ENCODE results near the gene UTP15.

DNA sequence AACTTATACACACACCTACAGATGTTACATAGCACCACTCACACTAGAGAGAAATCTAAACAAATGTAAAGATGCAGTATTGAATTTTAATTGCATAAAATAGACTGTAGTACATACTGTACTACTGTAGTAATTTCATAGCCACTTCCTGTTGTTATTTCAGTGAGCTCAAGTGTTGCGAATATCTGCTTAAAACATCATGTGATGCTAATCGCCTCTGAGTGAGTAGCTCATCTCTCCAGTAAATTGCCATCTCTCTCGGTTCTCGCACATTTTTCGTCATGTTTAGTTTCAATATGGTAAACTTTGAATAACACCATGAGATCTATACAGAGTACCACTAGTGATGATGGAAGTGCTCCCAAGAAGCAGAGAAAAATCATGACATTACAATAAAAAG is 38.5 kb downstream of the UTP15 start:
- TF ChIP-seq POLR2AphosphoS5 (IDR thresholded peaks at IDR 0.05; ENCODE audit: low read depth, low read length) = no peak
- TF ChIP-seq, protein P1, sequence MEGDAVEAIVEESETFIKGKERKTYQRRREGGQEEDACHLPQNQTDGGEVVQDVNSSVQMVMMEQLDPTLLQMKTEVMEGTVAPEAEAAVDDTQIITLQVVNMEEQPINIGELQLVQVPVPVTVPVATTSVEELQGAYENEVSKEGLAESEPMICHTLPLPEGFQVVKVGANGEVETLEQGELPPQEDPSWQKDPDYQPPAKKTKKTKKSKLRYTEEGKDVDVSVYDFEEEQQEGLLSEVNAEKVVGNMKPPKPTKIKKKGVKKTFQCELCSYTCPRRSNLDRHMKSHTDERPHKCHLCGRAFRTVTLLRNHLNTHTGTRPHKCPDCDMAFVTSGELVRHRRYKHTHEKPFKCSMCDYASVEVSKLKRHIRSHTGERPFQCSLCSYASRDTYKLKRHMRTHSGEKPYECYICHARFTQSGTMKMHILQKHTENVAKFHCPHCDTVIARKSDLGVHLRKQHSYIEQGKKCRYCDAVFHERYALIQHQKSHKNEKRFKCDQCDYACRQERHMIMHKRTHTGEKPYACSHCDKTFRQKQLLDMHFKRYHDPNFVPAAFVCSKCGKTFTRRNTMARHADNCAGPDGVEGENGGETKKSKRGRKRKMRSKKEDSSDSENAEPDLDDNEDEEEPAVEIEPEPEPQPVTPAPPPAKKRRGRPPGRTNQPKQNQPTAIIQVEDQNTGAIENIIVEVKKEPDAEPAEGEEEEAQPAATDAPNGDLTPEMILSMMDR (IDR thresholded peaks at IDR 0.05) = no peak
- no peak for TF ChIP-seq SIN3A (IDR thresholded peaks at IDR 0.05; ENCODE audit: borderline replicate concordance, insufficient read depth, low read depth, low read length)
- TF ChIP-seq, protein P2, sequence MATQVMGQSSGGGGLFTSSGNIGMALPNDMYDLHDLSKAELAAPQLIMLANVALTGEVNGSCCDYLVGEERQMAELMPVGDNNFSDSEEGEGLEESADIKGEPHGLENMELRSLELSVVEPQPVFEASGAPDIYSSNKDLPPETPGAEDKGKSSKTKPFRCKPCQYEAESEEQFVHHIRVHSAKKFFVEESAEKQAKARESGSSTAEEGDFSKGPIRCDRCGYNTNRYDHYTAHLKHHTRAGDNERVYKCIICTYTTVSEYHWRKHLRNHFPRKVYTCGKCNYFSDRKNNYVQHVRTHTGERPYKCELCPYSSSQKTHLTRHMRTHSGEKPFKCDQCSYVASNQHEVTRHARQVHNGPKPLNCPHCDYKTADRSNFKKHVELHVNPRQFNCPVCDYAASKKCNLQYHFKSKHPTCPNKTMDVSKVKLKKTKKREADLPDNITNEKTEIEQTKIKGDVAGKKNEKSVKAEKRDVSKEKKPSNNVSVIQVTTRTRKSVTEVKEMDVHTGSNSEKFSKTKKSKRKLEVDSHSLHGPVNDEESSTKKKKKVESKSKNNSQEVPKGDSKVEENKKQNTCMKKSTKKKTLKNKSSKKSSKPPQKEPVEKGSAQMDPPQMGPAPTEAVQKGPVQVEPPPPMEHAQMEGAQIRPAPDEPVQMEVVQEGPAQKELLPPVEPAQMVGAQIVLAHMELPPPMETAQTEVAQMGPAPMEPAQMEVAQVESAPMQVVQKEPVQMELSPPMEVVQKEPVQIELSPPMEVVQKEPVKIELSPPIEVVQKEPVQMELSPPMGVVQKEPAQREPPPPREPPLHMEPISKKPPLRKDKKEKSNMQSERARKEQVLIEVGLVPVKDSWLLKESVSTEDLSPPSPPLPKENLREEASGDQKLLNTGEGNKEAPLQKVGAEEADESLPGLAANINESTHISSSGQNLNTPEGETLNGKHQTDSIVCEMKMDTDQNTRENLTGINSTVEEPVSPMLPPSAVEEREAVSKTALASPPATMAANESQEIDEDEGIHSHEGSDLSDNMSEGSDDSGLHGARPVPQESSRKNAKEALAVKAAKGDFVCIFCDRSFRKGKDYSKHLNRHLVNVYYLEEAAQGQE (IDR thresholded peaks at IDR 0.05; ENCODE audit: insufficient read depth in 1 of 2, low read depth in 2 of 2, low read length in 1 of 2) = no peak

Measured in Panc1 (cell line).